Endodermal cell (in vitro differentiated cells): ENCODE measurements around the gene AKAP7. TPM values are rescaled to one million over a fixed set of nuclear protein-coding genes. Genes with fewer than 3 reads are reported as not detected.

Source experiments
- DNase-seq: peaks from one replicate; pipeline ENCODE4 v3.0.0-alpha.2; 2017
- H3K27ac ChIP-seq: 2 replicates; pipeline ENCODE4 v1.5.1; 2013; ENCODE audit warnings: mild to moderate bottlenecking, low read depth, low read length, moderate library complexity
- H3K27me3 ChIP-seq: 2 replicates; pipeline ENCODE4 v1.6.1; 2013; ENCODE audit warnings: mild to moderate bottlenecking, low read length, moderate library complexity; ENCODE audit not compliant: insufficient read depth, control insufficient read depth, poor library complexity, severe bottlenecking
- H3K36me3 ChIP-seq: 2 replicates; pipeline ENCODE4 v1.7.0; 2013; ENCODE audit warnings: mild to moderate bottlenecking, low read length, moderate library complexity; ENCODE audit not compliant: control insufficient read depth, insufficient read depth
- H3K4me1 ChIP-seq: one replicate; pipeline ENCODE4 v1.7.0; 2013; ENCODE audit warnings: low read length; ENCODE audit not compliant: control insufficient read depth, insufficient read depth
- H3K4me3 ChIP-seq: 2 replicates; pipeline ENCODE4 v1.5.1; 2013; ENCODE audit warnings: mild to moderate bottlenecking, low read length, moderate library complexity
- H3K9ac ChIP-seq: 2 replicates; pipeline ENCODE4 v1.6.1; 2013; ENCODE audit warnings: mild to moderate bottlenecking, low read length, moderate library complexity; ENCODE audit not compliant: poor library complexity, severe bottlenecking; ENCODE audit errors: extremely low read depth
- H3K9me3 ChIP-seq: 2 replicates; pipeline ENCODE4 v1.6.1; 2013; ENCODE audit warnings: mild to moderate bottlenecking, low read length, moderate library complexity; ENCODE audit not compliant: control insufficient read depth
- H3K27ac Mint-ChIP-seq: 2 replicates; pipeline ENCODE4 v1.8.0; 2020; ENCODE audit warnings: mixed read lengths
- H3K27me3 Mint-ChIP-seq: 2 replicates; pipeline ENCODE4 v1.8.0; 2021; ENCODE audit warnings: mild to moderate bottlenecking, mixed read lengths; ENCODE audit not compliant: insufficient read depth
- H3K36me3 Mint-ChIP-seq: 2 replicates; pipeline ENCODE4 v1.8.0; 2020; ENCODE audit warnings: low read depth, mixed read lengths
- H3K4me1 Mint-ChIP-seq: 2 replicates; pipeline ENCODE4 v1.8.0; 2020; ENCODE audit warnings: mixed read lengths
- H3K4me3 Mint-ChIP-seq: 2 replicates; pipeline ENCODE4 v1.8.0; 2020; ENCODE audit warnings: mild to moderate bottlenecking, moderate library complexity, mixed read lengths
- H3K9me3 Mint-ChIP-seq: 2 replicates; pipeline ENCODE4 v1.8.0; 2020; ENCODE audit warnings: mild to moderate bottlenecking, mixed read lengths
- CTCF ChIP-seq: fragments of 200-600 bp; sonication (generic); conservative IDR thresholded peaks from 2 replicates; pipeline ENCODE4 v1.5.0; 2021; ENCODE audit warnings: antibody characterized with exemption, mild to moderate bottlenecking
- WGBS, 2 experiments: methylation state at CpG; one replicate each; pipeline versions ENCODE4 v1.1.5 to v1.1.7; 2013; ENCODE audit warnings: missing lambda C conversion rate in 2 of 2, mixed read lengths in 1 of 2; ENCODE audit not compliant: insufficient coverage in 1 of 2, insufficient read length in 1 of 2; 5-methylcytosine and 5-hydroxymethylcytosine counted together
- total RNA-seq, 2 donors: library from RNA; stranded (reverse); fragmentation: NEBNext Ultra II Directional in 1 of 2; extraction: Animal tissue kit (Norgen Biotek cat#: 25700) in 1 of 2; gene quantifications; 2 replicates in 1 of 2; 3 replicates in 1 of 2; pipeline ENCODE4 v1.2.1, GENCODE V29; 2021

Gene AKAP7
- total RNA-seq, 2 donors from 2014 or later: 6.2 to 6.7 TPM

GRCh38 chr6:131134980-131135243 lies 355 bp upstream of the AKAP7 start:
- Mint-ChIP-seq H3K36me3 (peaks cover 4% of the 10 kb centered on the region), H3K4me3 (peak overlapping the region; percentile 70), H3K9me3 (no peaks in the 10 kb centered on the region), H3K27me3 (peaks cover 20% of the 10 kb centered on the region), H3K4me1 (peaks cover 6% of the 10 kb centered on the region), H3K27ac (peak overlapping the region; percentile 89)
- Histone ChIP-seq H3K9me3 (no peaks in the 10 kb centered on the region), H3K4me1 (no peaks in the 10 kb centered on the region), H3K36me3 (no peaks in the 10 kb centered on the region), H3K9ac (peak overlapping the region; percentile 52), H3K4me3 (peak overlapping the region; percentile 82), H3K27ac (peak overlapping the region; percentile 45), H3K27me3 (no peaks in the 10 kb centered on the region)
- no peak for TF ChIP-seq CTCF
- DNase-seq: no peak
- WGBS, 2 experiments: 44% methylated on average over 4 of the region's 4 CpGs; no CpG with 5 or more reads in 1 of the 2 experiments

GRCh38 chr6:131136021-131136786 lies 937 bp downstream of the AKAP7 start:
- Mint-ChIP-seq H3K9me3 (no peaks in the 10 kb centered on the region), H3K4me1 (peaks cover 6% of the 10 kb centered on the region), H3K36me3 (peaks cover 4% of the 10 kb centered on the region), H3K4me3 (peak overlapping the region; percentile 70), H3K27me3 (peaks cover 20% of the 10 kb centered on the region), H3K27ac (peak overlapping the region; percentile 78)
- WGBS, 2 experiments: 65 to 76% methylated on average over 12 to 16 of the region's 17 CpGs
- Histone ChIP-seq H3K4me1 (no peaks in the 10 kb centered on the region), H3K9me3 (no peaks in the 10 kb centered on the region), H3K9ac (no peak overlapping the region), H3K27me3 (no peaks in the 10 kb centered on the region), H3K36me3 (no peaks in the 10 kb centered on the region), H3K27ac (no peak overlapping the region), H3K4me3 (peak overlapping the region; percentile 77)
- no peak for TF ChIP-seq CTCF
- peak; percentile 45 for DNase-seq

- no peak overlapping the region for H3K9ac ChIP-seq
- Mint-ChIP-seq H3K4me1 (peaks cover 5% of the 10 kb centered on the region), H3K9me3 (peaks cover 22% of the 10 kb centered on the region), H3K4me3 (no peak overlapping the region), H3K27ac (no peak overlapping the region), H3K27me3 (peaks cover 12% of the 10 kb centered on the region), H3K36me3 (peaks cover 22% of the 10 kb centered on the region)
- H3K9me3 ChIP-seq: peaks cover 14% of the 10 kb centered on the region
- no peaks in the 10 kb centered on the region for H3K36me3 ChIP-seq
- H3K4me1 ChIP-seq: no peaks in the 10 kb centered on the region
- no peak for TF ChIP-seq CTCF
- 95 to 96% methylated on average over 3 to 4 of the region's 4 CpGs for WGBS, 2 experiments
- no peak overlapping the region for H3K27ac ChIP-seq
- no peak overlapping the region for H3K4me3 ChIP-seq
- no peak for DNase-seq
- no peaks in the 10 kb centered on the region for H3K27me3 ChIP-seq
Measured at GRCh38 chr6:131139599-131139998, 4.3 kb downstream of the AKAP7 start.
